Thyroid gland (tissue), 4 donors: ENCODE measurements around the gene NPSR1. TPM values are rescaled to one million over a fixed set of nuclear protein-coding genes. Genes with fewer than 3 reads are reported as not detected.

Source experiments
- DNase-seq, 2 donors: peaks; one replicate each; pipeline ENCODE4 v3.0.0-alpha.2; 2019
- H3K27ac ChIP-seq, 3 donors: fragments of 200-600 bp; sonication (generic); 1 replicate in 2 of 3; 2 replicates in 1 of 3; pipeline ENCODE4 v1.5.1; 2016 to 2019; ENCODE audit warnings: mild to moderate bottlenecking in 1 of 3, moderate library complexity in 1 of 3
- H3K27me3 ChIP-seq: fragments of 200-600 bp; sonication (generic); one replicate; pipeline ENCODE4 v1.5.1; 2019
- H3K36me3 ChIP-seq, 2 donors: fragments of 200-600 bp; sonication (generic); one replicate each; pipeline ENCODE4 v1.5.1; 2016 to 2019
- H3K4me1 ChIP-seq, 2 donors: fragments of 200-600 bp; sonication (generic); one replicate each; pipeline ENCODE4 v1.5.1; 2017 to 2019
- H3K4me3 ChIP-seq, 3 donors: fragments of 200-600 bp; sonication (generic); replicated peaks in 1 of 3; 1 replicate in 2 of 3; 2 replicates in 1 of 3; pipeline ENCODE4 v1.5.1; 2016; ENCODE audit warnings: mild to moderate bottlenecking in 1 of 3
- H3K9me3 ChIP-seq: fragments of 200-600 bp; sonication (generic); one replicate; pipeline ENCODE4 v1.5.1; 2017
- POLR2A ChIP-seq, 2 donors: fragments of 450-650 bp; IDR thresholded peaks; one replicate each; pipeline ENCODE4 v1.6.1; 2017; ENCODE audit warnings: antibody characterized with exemption in 2 of 2, mild to moderate bottlenecking in 2 of 2, moderate library complexity in 1 of 2
- WGBS, 2 donors: methylation state at CpG; one replicate each; pipeline ENCODE4 v1.1.5; 2017; 5-methylcytosine and 5-hydroxymethylcytosine counted together
- intact Hi-C: fragments of 100-400 bp; cut with DNase I; formaldehyde crosslinking; loops from one replicate; pipeline ENCODE4 v1.15.1; 2023
- small RNA-seq: library from RNA; depleted of rRNA; stranded (forward); fragments of <200 nt; gene quantifications from one replicate; pipeline ENCODE3, GENCODE V24; 2016
- total RNA-seq, 4 donors: library from RNA; depleted of rRNA; stranded (reverse); fragments of >200 nt; gene quantifications; one replicate each; pipeline ENCODE4 v1.2.3, GENCODE V29; 2016
- TF ChIP-seq, protein P1 (sequence below), 6 experiments: fragments of 200-600 bp in 3 of 6; fragments of 450-650 bp in 3 of 6; sonication (generic) in 3 of 6; IDR thresholded peaks; one replicate each; pipeline ENCODE4 v1.5.1; 2016 to 2019; ENCODE audit warnings: antibody characterized with exemption in 6 of 6, mild to moderate bottlenecking in 2 of 6, inconsistent platforms in 1 of 6, moderate library complexity in 1 of 6

The NPSR1 gene
- total RNA-seq, 4 donors from 2014 or later = not detected

DNA sequence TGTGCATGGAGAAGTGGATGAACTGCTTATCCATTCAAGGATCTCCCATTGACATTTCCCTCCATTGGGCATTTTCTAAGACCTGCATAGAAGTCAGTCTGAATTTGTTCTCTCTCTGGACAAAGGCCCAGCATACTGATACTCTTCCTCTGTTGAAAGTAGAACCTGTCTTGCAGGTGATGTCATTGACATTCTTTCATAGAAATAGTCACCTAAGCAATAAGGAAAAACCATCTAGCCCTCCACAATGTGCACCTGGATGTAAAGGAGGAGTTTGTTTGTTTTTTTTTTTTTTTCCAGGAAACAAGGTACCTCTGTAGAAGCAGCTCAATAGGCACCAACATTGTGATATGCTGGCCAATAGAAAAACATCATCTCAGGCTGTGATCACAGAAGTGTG, 228.8 kb downstream of the NPSR1 start:
- Histone ChIP-seq H3K9me3 (no peaks in the 10 kb centered on the region), H3K36me3 (no peaks in the 10 kb centered on the region), H3K27me3 (no peaks in the 10 kb centered on the region), H3K4me3 (no peak overlapping the region), H3K27ac (no peak overlapping the region), H3K4me1 (no peaks in the 10 kb centered on the region)
- DNase-seq = no peak
- intact Hi-C loops = no loop called here
- no peak for TF ChIP-seq POLR2A (IDR thresholded peaks at IDR 0.05)
- TF ChIP-seq, protein P1, sequence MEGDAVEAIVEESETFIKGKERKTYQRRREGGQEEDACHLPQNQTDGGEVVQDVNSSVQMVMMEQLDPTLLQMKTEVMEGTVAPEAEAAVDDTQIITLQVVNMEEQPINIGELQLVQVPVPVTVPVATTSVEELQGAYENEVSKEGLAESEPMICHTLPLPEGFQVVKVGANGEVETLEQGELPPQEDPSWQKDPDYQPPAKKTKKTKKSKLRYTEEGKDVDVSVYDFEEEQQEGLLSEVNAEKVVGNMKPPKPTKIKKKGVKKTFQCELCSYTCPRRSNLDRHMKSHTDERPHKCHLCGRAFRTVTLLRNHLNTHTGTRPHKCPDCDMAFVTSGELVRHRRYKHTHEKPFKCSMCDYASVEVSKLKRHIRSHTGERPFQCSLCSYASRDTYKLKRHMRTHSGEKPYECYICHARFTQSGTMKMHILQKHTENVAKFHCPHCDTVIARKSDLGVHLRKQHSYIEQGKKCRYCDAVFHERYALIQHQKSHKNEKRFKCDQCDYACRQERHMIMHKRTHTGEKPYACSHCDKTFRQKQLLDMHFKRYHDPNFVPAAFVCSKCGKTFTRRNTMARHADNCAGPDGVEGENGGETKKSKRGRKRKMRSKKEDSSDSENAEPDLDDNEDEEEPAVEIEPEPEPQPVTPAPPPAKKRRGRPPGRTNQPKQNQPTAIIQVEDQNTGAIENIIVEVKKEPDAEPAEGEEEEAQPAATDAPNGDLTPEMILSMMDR (IDR thresholded peaks at IDR 0.05) = no peak

DNA sequence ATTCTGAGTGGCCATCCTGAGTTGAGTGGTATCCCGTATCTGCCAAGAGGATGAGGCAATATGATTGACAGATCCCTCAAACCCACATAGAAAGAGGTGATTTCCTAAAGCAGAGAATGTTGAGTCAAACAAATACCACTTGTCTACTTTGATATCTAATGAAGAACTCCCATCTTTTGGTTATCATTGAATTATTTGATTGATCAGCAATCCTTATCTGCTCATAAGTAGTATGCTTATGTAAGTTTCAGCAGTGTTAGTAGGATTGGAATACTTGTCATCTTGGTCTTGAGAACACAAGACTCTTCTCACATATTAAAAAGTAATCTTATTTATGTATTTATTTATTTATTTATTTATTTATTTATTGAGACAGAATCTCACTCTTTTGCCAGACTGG, 231.9 kb downstream of the NPSR1 start:
- Histone ChIP-seq H3K27me3 (no peaks in the 10 kb centered on the region), H3K9me3 (no peaks in the 10 kb centered on the region), H3K36me3 (no peaks in the 10 kb centered on the region), H3K4me1 (no peaks in the 10 kb centered on the region), H3K4me3 (no peak overlapping the region), H3K27ac (no peak overlapping the region)
- intact Hi-C loops = no loop called here
- WGBS, 2 donors = 76 to 83% methylated on average over 1 of the region's 1 CpG
- DNase-seq = no peak
- TF ChIP-seq, protein P1 (IDR thresholded peaks at IDR 0.05) = no peak
- TF ChIP-seq POLR2A (IDR thresholded peaks at IDR 0.05) = no peak

DNA sequence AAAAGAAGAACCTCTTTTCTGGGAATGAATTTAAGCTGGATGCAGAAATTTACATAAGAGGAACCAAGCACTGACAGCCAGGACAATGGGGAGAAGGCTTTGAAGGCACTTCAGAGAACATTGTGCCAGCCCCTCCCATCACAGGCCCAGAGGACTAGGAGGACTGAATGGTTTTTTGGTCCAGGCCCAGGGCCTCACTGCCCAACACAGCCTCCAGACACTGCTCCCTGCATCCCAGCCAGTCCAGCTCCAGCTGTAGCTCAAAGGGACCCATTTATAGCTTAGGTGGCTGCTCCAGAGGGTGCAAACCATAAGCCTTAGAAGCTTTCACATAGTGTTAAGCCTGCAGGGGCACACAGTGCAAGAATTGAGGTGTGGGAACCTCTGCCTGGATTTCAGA, 237.2 kb downstream of the NPSR1 start:
- H3K4me1 ChIP-seq = no peaks in the 10 kb centered on the region
- no peak for TF ChIP-seq POLR2A (IDR thresholded peaks at IDR 0.05)
- TF ChIP-seq, protein P1 (IDR thresholded peaks at IDR 0.05) = no peak
- no peaks in the 10 kb centered on the region for H3K9me3 ChIP-seq
- H3K4me3 ChIP-seq = no peak overlapping the region
- no peak for DNase-seq
- no peak overlapping the region for H3K27ac ChIP-seq
- intact Hi-C loops = no loop called here
- no peaks in the 10 kb centered on the region for H3K36me3 ChIP-seq
- H3K27me3 ChIP-seq = no peaks in the 10 kb centered on the region

Small RNA genes lying within 50 kb of the gene (small RNA-seq; reads per million reads assigned to genes)
- gene RF00322 (not detected), gene RN7SL132P (not detected)
